AG04450 (cell line): Measurements from ENCODE around the gene KCNN3. TPM values are rescaled to one million over a fixed set of nuclear protein-coding genes. Genes with fewer than 3 reads are reported as not detected.

ENCODE experiments used
- CTCF ChIA-PET: fragments of 300-600, 350-600 bp; formaldehyde crosslinking; extraction: SDS; loops from one replicate; lab custom pipeline; 2022; ENCODE audit warnings: antibody characterized with exemption, inconsistent platforms; lab: Charles Lee
- POLR2A ChIA-PET: fragments of 350-600 bp; formaldehyde crosslinking; extraction: SDS; loops from one replicate; lab custom pipeline; 2021; ENCODE audit warnings: antibody characterized with exemption, inconsistent platforms; lab: Yijun Ruan, JAX
- DNase-seq: peaks from one replicate; pipeline ENCODE4 v3.0.0-alpha.2; 2011; ENCODE audit warnings: low read depth, low spot score
- H3K27ac ChIP-seq: one replicate; pipeline ENCODE4 v1.5.1; 2012; ENCODE audit warnings: low read depth, low read length, control low read depth
- H3K27me3 ChIP-seq: one replicate; pipeline ENCODE4 v1.6.0; 2012; ENCODE audit warnings: low read length; ENCODE audit not compliant: control insufficient read depth, insufficient read depth
- H3K4me3 ChIP-seq: 2 replicates; pipeline ENCODE4 v1.5.1; 2011; ENCODE audit warnings: mild to moderate bottlenecking, low read depth, low read length, control low read depth
- H3K9me3 ChIP-seq: 2 replicates; pipeline ENCODE4 v1.5.1; 2012; ENCODE audit warnings: low read length; ENCODE audit not compliant: control insufficient read depth, insufficient read depth
- polyA plus RNA-seq: library from polyadenylated mRNA; depleted of rRNA; stranded (reverse); fragments of >200 nt; gene quantifications from 2 replicates; pipeline ENCODE4 v1.2.3, GENCODE V29; 2011
- TF ChIP-seq, protein P1 (sequence below): IDR thresholded peaks from 2 replicates; pipeline ENCODE4 v1.5.1; 2011; ENCODE audit warnings: low read depth, low read length, control low read depth, inconsistent platforms

KCNN3 gene
- polyA plus RNA-seq, 1 experiment, result 0.09 TPM

DNA sequence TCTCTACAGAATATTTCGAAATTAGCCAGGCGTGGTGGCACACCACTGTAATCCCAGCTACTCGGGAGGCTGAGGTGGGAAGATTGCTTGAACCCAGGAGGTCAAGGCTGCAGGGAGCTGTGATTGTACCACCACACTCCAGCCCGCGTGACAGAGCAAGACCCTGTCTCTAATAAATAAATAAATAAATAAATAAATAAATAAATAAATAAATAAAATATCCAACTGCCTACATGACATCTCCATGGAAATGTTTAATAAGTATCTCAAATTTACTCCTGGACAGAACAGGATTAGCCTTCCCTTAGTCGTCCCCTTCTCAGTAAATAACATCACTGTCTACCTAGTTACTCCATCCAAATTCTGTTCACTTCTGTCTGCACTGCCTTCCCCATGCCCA is 29.0 kb upstream of the KCNN3 start:
- Histone ChIP-seq H3K4me3 (no peak overlapping the region), H3K9me3 (no peaks in the 10 kb centered on the region), H3K27ac (no peak overlapping the region), H3K27me3 (peaks cover 26% of the 10 kb centered on the region)
- POLR2A ChIA-PET, result no interaction called here
- TF ChIP-seq, protein P1, sequence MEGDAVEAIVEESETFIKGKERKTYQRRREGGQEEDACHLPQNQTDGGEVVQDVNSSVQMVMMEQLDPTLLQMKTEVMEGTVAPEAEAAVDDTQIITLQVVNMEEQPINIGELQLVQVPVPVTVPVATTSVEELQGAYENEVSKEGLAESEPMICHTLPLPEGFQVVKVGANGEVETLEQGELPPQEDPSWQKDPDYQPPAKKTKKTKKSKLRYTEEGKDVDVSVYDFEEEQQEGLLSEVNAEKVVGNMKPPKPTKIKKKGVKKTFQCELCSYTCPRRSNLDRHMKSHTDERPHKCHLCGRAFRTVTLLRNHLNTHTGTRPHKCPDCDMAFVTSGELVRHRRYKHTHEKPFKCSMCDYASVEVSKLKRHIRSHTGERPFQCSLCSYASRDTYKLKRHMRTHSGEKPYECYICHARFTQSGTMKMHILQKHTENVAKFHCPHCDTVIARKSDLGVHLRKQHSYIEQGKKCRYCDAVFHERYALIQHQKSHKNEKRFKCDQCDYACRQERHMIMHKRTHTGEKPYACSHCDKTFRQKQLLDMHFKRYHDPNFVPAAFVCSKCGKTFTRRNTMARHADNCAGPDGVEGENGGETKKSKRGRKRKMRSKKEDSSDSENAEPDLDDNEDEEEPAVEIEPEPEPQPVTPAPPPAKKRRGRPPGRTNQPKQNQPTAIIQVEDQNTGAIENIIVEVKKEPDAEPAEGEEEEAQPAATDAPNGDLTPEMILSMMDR, result no peak
- DNase-seq, result no peak
- CTCF ChIA-PET, result no interaction called here

DNA sequence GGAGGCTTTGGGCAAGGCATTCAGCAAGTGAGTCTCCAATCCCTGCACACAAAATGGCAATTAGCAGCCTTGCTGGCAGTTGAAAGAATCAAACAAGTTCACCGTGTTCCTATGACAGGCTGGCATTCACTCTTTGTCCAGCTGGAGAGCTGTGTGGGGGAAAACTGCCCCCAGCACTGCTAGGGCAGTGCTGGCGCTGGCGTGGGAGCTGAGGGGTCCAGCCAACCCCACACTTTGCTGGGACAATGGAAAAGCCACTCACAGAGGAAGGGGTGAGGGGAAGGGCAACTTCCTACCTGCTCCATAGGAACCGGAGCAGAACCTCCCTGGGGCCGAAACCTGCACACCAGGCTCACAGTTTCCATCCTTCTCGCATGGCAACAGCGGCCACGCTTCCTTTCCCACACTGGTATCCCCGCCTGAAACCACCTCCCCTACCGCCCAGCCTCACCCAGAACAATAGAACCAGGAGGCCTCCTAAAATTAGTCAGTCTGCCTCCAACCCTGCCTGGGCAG is 26.7 kb upstream of the KCNN3 start:
- H3K27ac ChIP-seq, result no peak overlapping the region
- H3K9me3 ChIP-seq, result no peaks in the 10 kb centered on the region
- peaks cover 35% of the 10 kb centered on the region for H3K27me3 ChIP-seq
- H3K4me3 ChIP-seq, result no peak overlapping the region
- TF ChIP-seq, protein P1, result no peak
- no peak for DNase-seq
- ChIA-PET POLR2A (no interaction called here), CTCF (interaction anchor here (1.7 kb wide), 1 partner anchor 18 kb away, joined by 7 read pairs; no protein-coding TSS in a partner anchor)

DNA sequence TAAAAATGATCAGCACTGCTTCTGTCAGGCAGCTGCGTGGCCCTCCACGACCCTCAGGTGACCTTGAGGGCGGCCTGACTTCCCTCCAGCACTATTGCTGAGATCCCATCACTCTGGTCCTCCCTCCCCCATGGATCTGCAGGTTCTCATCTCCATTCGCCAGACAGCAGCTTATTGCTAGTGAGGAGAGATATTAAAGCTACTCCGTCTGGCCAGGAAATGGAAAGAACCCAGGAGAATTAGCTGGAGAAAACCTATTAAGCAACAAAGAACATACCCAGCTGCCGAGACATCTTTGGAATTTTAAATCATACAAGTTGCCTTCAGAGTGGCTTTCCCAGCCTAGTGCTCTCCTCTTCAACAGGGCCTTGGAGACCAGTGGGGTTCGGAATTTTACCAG is 25.7 kb upstream of the KCNN3 start:
- no peak overlapping the region for H3K27ac ChIP-seq
- H3K4me3 ChIP-seq, result no peak overlapping the region
- TF ChIP-seq, protein P1, result no peak
- H3K9me3 ChIP-seq, result no peaks in the 10 kb centered on the region
- DNase-seq, result no peak
- ChIA-PET CTCF (interaction anchor here (1.7 kb wide), 1 partner anchor 17 kb away, joined by 7 read pairs; no protein-coding TSS in a partner anchor), POLR2A (no interaction called here)
- peaks cover 35% of the 10 kb centered on the region for H3K27me3 ChIP-seq

DNA sequence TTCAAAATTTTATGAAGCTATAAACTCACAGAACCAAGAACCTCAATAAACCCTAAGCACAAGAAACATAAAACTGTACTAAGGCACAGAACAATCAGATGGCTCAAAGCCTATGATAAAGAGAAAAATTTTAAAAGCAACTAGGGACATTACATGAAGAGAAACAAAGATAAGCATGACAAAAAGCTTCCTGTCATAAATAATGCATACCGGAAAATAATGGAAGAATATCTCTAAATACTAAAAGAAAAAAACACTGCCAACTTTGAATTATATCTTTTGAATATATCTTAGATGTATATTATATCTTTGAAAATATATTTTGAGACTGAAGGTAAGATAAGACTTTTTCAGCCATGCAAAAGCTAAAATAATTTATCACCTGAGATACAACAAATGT is 21.4 kb upstream of the KCNN3 start:
- no peaks in the 10 kb centered on the region for H3K9me3 ChIP-seq
- H3K27me3 ChIP-seq, result peaks cover 51% of the 10 kb centered on the region
- POLR2A ChIA-PET, result no interaction called here
- no peak for DNase-seq
- TF ChIP-seq, protein P1, result no peak
- no peak overlapping the region for H3K27ac ChIP-seq
- H3K4me3 ChIP-seq, result no peak overlapping the region
- CTCF ChIA-PET, result interaction anchor here (0.9 to 2.5 kb wide), 4 partner anchors 9 to 332 kb away, joined by 3 to 10 read pairs (median 6); no protein-coding TSS in a partner anchor

DNA sequence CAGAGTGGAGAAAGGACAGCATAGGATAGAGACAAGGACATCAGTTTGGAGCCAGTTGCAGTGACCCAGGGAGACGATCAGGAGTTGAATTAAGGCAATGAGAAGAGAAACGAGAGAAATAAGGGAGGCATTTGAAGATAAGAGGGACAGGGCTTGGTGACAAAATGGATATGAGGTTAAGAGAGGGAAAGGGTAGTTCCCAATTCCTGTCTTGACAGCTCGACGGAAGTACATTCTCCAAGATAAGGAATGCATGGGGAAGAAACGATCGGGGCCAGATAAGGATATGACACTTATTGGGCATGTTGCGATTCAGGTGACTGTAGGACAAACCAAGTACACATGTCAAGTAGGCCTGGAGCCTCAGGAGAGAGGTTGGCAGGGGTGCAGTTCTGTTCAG is 18.7 kb upstream of the KCNN3 start:
- Histone ChIP-seq H3K4me3 (no peak overlapping the region), H3K27me3 (peaks cover 54% of the 10 kb centered on the region), H3K27ac (no peak overlapping the region), H3K9me3 (no peaks in the 10 kb centered on the region)
- POLR2A ChIA-PET, result no interaction called here
- CTCF ChIA-PET, result interaction anchor here (0.9 kb wide), 1 partner anchor 329 kb away, joined by 3 read pairs; no protein-coding TSS in a partner anchor
- no peak for DNase-seq
- TF ChIP-seq, protein P1, result no peak
